GM23248 (cell line): ENCODE data around the gene CFAP90.

Experiments
- EZH2 ChIP-seq: fragments of 200-600 bp; sonication (generic); IDR thresholded peaks from 2 replicates; pipeline ENCODE4 v1.6.1; 2018; ENCODE audit warnings: antibody characterized with exemption, mild to moderate bottlenecking; ENCODE audit not compliant: insufficient read depth, poor library complexity, severe bottlenecking
- EZH2phosphoT487 ChIP-seq: fragments of 200-600 bp; sonication (generic); IDR thresholded peaks from 2 replicates; pipeline ENCODE4 v1.6.1; 2018; ENCODE audit warnings: antibody characterized with exemption, moderate library complexity, mild to moderate bottlenecking, low read depth; ENCODE audit not compliant: insufficient read depth

DNA sequence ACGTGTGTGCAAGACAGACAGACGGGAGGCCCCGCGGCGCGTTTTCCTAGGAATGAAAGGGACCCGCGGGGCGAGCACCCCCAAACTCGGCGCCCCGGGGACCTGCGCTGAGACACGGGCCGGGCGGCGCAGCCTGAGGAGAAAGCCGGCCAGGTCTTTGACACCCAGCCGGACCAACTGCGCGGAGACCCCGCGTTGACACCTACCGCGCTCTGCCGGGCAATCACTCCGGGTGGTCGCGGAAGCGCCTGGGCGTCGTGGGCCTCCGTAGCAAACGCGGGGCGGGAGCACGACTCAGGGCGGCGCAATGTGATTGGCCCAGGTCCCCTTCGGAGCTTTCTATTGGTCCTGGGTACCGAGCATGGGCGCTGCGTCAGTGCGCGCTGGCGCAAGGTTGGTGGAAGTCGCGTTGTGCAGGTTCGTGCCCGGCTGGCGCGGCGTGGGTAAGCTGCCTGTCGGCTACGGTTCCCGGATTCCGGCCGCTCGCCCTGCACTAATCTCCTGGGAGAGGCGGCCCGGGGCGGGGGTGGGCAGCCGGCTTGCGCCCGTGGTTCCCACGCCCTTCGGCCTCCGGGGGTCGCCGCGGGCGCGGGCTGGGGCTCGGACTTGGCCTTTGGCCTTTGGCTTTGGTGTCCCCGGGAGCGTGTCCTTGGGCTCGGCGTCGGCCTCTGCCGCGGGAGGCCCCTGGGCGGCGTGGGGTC is 18.0 kb upstream of the CFAP90 start, which contains the start of the genes FASTKD3 and MTRR:
- TF ChIP-seq EZH2 (no peak), EZH2phosphoT487 (no peak)
